SK-N-SH (cell line): ENCODE data around the gene MT1M. TPM values are rescaled to one million over a fixed set of nuclear protein-coding genes. Genes with fewer than 3 reads are reported as not detected.

Experiments used
- CTCF ChIA-PET: fragments of 300-600, 350-600 bp; formaldehyde crosslinking; extraction: SDS; loops from one replicate; lab custom pipeline; 2021; lab: Yijun Ruan, JAX
- POLR2A ChIA-PET: fragments of 350-600 bp; sonication (Branson Sonifier 250); formaldehyde crosslinking; extraction: SDS; loops from one replicate; lab custom pipeline; 2020; ENCODE audit warnings: antibody characterized with exemption, inconsistent platforms; lab: Yijun Ruan, JAX
- DNase-seq: peaks from one replicate; pipeline ENCODE4 v3.0.0; 2012
- H2AFZ ChIP-seq: fragments of 200-600 bp; sonication (generic); 2 replicates; pipeline ENCODE4 v1.8.1; 2016; ENCODE audit warnings: antibody characterized with exemption, mild to moderate bottlenecking, low read depth
- H3F3A ChIP-seq: fragments of 200-600 bp; sonication (generic); replicated peaks from 2 replicates; pipeline ENCODE3; 2016; ENCODE audit warnings: antibody characterized with exemption, mild to moderate bottlenecking; ENCODE audit not compliant: insufficient read depth
- H3K27ac ChIP-seq, 2 experiments: fragments of 200-500 bp in 1 of 2; fragments of 200-600 bp in 1 of 2; sonication (Bioruptor generic) in 1 of 2; sonication (generic), shearing (Covaris generic) in 1 of 2; 2 replicates each; pipeline versions ENCODE4 v1.5.1 to v1.6.1; 2014 to 2016; ENCODE audit warnings: low read depth in 2 of 2, inconsistent platforms in 1 of 2, low read length in 1 of 2, mild to moderate bottlenecking in 1 of 2, mixed read lengths in 1 of 2
- H3K27me3 ChIP-seq: fragments of 200-600 bp; sonication (generic), shearing (Covaris generic); 2 replicates; pipeline ENCODE4 v1.6.1; 2016; ENCODE audit warnings: mixed run types; ENCODE audit not compliant: insufficient read depth
- H3K36me3 ChIP-seq, 2 experiments: fragments of 200-500 bp in 1 of 2; fragments of 200-600 bp in 1 of 2; sonication (Bioruptor generic) in 1 of 2; sonication (generic) in 1 of 2; replicated peaks in 1 of 2; 2 replicates each; pipeline versions ENCODE3 to v1.5.1; 2014 to 2016; ENCODE audit warnings: low read length in 1 of 2, mild to moderate bottlenecking in 1 of 2; ENCODE audit not compliant: insufficient read depth in 2 of 2, control insufficient read depth in 1 of 2
- H3K4me1 ChIP-seq, 2 experiments: fragments of 200-500 bp in 1 of 2; fragments of 200-600 bp in 1 of 2; sonication (Bioruptor generic) in 1 of 2; sonication (generic), shearing (Covaris generic) in 1 of 2; 2 replicates each; pipeline versions ENCODE4 v1.5.1 to v1.6.1; 2014 to 2016; ENCODE audit warnings: low read depth in 1 of 2, low read length in 1 of 2, mixed run types in 1 of 2; ENCODE audit not compliant: insufficient read depth in 2 of 2, control insufficient read depth in 1 of 2
- H3K4me2 ChIP-seq: fragments of 200-600 bp; sonication (generic), shearing (Covaris generic); 2 replicates; pipeline ENCODE4 v1.6.1; 2017; ENCODE audit warnings: mixed run types
- H3K4me3 ChIP-seq, 2 experiments: fragments of 200-500 bp in 1 of 2; fragments of 200-600 bp in 1 of 2; sonication (Bioruptor generic) in 1 of 2; sonication (generic), shearing (Covaris generic) in 1 of 2; 2 replicates each; pipeline versions ENCODE4 v1.5.1 to v1.8.1; 2014 to 2016; ENCODE audit warnings: low read depth in 2 of 2, inconsistent platforms in 1 of 2, low read length in 1 of 2, mild to moderate bottlenecking in 1 of 2, mixed read lengths in 1 of 2, moderate library complexity in 1 of 2
- H3K79me2 ChIP-seq: fragments of 200-600 bp; sonication (generic); 2 replicates; pipeline ENCODE4 v1.8.1; 2017; ENCODE audit warnings: mild to moderate bottlenecking; ENCODE audit not compliant: insufficient read depth
- H3K9ac ChIP-seq: fragments of 200-600 bp; sonication (generic); 2 replicates; pipeline ENCODE4 v1.6.1; 2017; ENCODE audit warnings: mixed run types
- H3K9me2 ChIP-seq: fragments of 200-600 bp; sonication (generic); 2 replicates; pipeline ENCODE4 v1.6.1; 2017; ENCODE audit warnings: mixed run types
- H3K9me3 ChIP-seq: fragments of 200-600 bp; sonication (generic); 2 replicates; pipeline ENCODE4 v1.6.1; 2017; ENCODE audit warnings: mixed run types, mild to moderate bottlenecking, moderate library complexity
- H4K20me1 ChIP-seq: fragments of 200-600 bp; sonication (generic); 2 replicates; pipeline ENCODE4 v1.6.1; 2017; ENCODE audit warnings: mild to moderate bottlenecking, mixed run types; ENCODE audit not compliant: insufficient read depth
- CHD2 ChIP-seq: fragments of 150-350 bp; IDR thresholded peaks from 2 replicates; pipeline ENCODE4 v1.6.1; 2018; ENCODE audit warnings: low read length; ENCODE audit not compliant: partially characterized antibody
- CTCF ChIP-seq: fragments of 200-600 bp; sonication (generic); IDR thresholded peaks from 2 replicates; pipeline ENCODE4 v1.6.1; 2017; ENCODE audit warnings: antibody characterized with exemption, mild to moderate bottlenecking, moderate library complexity
- EP300 ChIP-seq, 2 experiments: IDR thresholded peaks; 2 replicates each; pipeline versions ENCODE4 v1.4.0 to v1.6.1; 2012; ENCODE audit warnings: borderline replicate concordance in 1 of 2, low read depth in 1 of 2, low read length in 1 of 2
- EZH2phosphoT487 ChIP-seq: fragments of 200-600 bp; sonication (generic); IDR thresholded peaks from 2 replicates; pipeline ENCODE4 v1.6.1; 2017; ENCODE audit warnings: low read depth, mixed run types, mild to moderate bottlenecking, antibody characterized with exemption, moderate library complexity, borderline replicate concordance
- FOSL2 ChIP-seq: IDR thresholded peaks from 2 replicates; pipeline ENCODE4 v1.4.0; 2012; ENCODE audit warnings: low read depth, mild to moderate bottlenecking, moderate library complexity, borderline replicate concordance
- FOXJ3 ChIP-seq: sonication (generic); formaldehyde crosslinking; IDR thresholded peaks from 2 replicates; pipeline ENCODE4 v1.5.1; 2020; ENCODE audit warnings: mild to moderate bottlenecking, missing genetic modification reagents
- FOXM1 ChIP-seq: IDR thresholded peaks from 2 replicates; pipeline ENCODE4 v1.4.0; 2012; ENCODE audit warnings: low read depth, mild to moderate bottlenecking
- GABPA ChIP-seq: IDR thresholded peaks from 2 replicates; pipeline ENCODE4 v1.4.0; 2012; ENCODE audit warnings: low read depth, mild to moderate bottlenecking
- JUND ChIP-seq: IDR thresholded peaks from 2 replicates; pipeline ENCODE4 v1.4.0; 2012
- MAX ChIP-seq: IDR thresholded peaks from 2 replicates; pipeline ENCODE4 v1.4.0; 2012; ENCODE audit warnings: low read depth
- MEF2A ChIP-seq: IDR thresholded peaks from 2 replicates; pipeline ENCODE4 v1.4.0; 2012; ENCODE audit warnings: low read depth, borderline replicate concordance
- MXI1 ChIP-seq: IDR thresholded peaks from 2 replicates; pipeline ENCODE4 v1.6.1; 2012; ENCODE audit warnings: mild to moderate bottlenecking, low read depth, low read length, improper control_type of control experiment
- NFIC ChIP-seq: IDR thresholded peaks from 2 replicates; pipeline ENCODE4 v1.4.0; 2012; ENCODE audit warnings: borderline replicate concordance
- NRF1 ChIP-seq: IDR thresholded peaks from 2 replicates; pipeline ENCODE4 v1.6.1; 2012; ENCODE audit warnings: low read depth, mild to moderate bottlenecking, low read length
- PBX3 ChIP-seq: IDR thresholded peaks from 2 replicates; pipeline ENCODE4; 2012
- RAD21 ChIP-seq: IDR thresholded peaks from 2 replicates; pipeline ENCODE4 v1.6.1; 2012; ENCODE audit warnings: mild to moderate bottlenecking, low read length
- RCOR1 ChIP-seq: fragments of 150-350 bp; IDR thresholded peaks from 2 replicates; pipeline ENCODE4 v1.6.1; 2017; ENCODE audit warnings: antibody characterized with exemption, low read length
- REST ChIP-seq: IDR thresholded peaks from 2 replicates; pipeline ENCODE4 v1.6.1; 2012; ENCODE audit warnings: mild to moderate bottlenecking, low read depth, low read length, moderate library complexity
- RFX5 ChIP-seq: IDR thresholded peaks from 2 replicates; pipeline ENCODE4 v1.6.1; 2012; ENCODE audit warnings: mild to moderate bottlenecking, improper control_type of control experiment, low read length
- RXRA ChIP-seq: IDR thresholded peaks from 2 replicates; pipeline ENCODE4 v1.4.0; 2012; ENCODE audit warnings: low read depth, mild to moderate bottlenecking, borderline replicate concordance
- SIN3A ChIP-seq: IDR thresholded peaks from 2 replicates; pipeline ENCODE4 v1.6.1; 2012; ENCODE audit warnings: low read depth, mild to moderate bottlenecking, low read length, moderate library complexity, borderline replicate concordance
- SMC3 ChIP-seq: IDR thresholded peaks from 2 replicates; pipeline ENCODE4 v1.6.1; 2012; ENCODE audit warnings: low read depth, low read length, improper control_type of control experiment
- TAF1 ChIP-seq: IDR thresholded peaks from 2 replicates; pipeline ENCODE4 v1.6.1; 2012; ENCODE audit warnings: low read depth, mild to moderate bottlenecking, low read length, moderate library complexity, borderline replicate concordance
- TCF12 ChIP-seq: IDR thresholded peaks from 2 replicates; pipeline ENCODE4 v1.4.0; 2012
- TEAD4 ChIP-seq: IDR thresholded peaks from 2 replicates; pipeline ENCODE4 v1.4.0; 2012; ENCODE audit warnings: mild to moderate bottlenecking, borderline replicate concordance; ENCODE audit not compliant: insufficient read depth
- USF1 ChIP-seq: IDR thresholded peaks from 2 replicates; pipeline ENCODE4 v1.4.0; 2012; ENCODE audit warnings: low read depth, borderline replicate concordance
- USF2 ChIP-seq: fragments of 150-350 bp; IDR thresholded peaks from 2 replicates; pipeline ENCODE4 v1.6.1; 2017; ENCODE audit warnings: antibody characterized with exemption, low read length, low read depth, borderline replicate concordance
- polyA plus RNA-seq, 3 experiments: library from polyadenylated mRNA; depleted of rRNA; stranded (reverse); fragments of >200 nt; gene quantifications; 2 replicates each; pipeline ENCODE4 v1.2.3, GENCODE V29; 2012

Gene MT1M
- polyA plus RNA-seq, 1 of the 3 experiments (the other 2 are of a cell fraction): 1.3 TPM

- Histone ChIP-seq H3K9me2 (no peaks in the 10 kb centered on the region), H3K4me1 (peaks cover 17 to 39% of the 10 kb centered on the region in 2 experiments; a peak in 3 of 4 replicates), H3K27ac (peak overlapping the region in 1 of 2 experiments; percentile 71; a peak in 2 of 4 replicates), H3K79me2 (peaks cover 18% of the 10 kb centered on the region; the same call in 1 of the 2 replicates), H3K9me3 (no peaks in the 10 kb centered on the region), H3K27me3 (no peaks in the 10 kb centered on the region), H4K20me1 (no peaks in the 10 kb centered on the region), H3F3A (peaks cover 35% of the 10 kb centered on the region), H3K36me3 (no peaks in the 10 kb centered on the region), H2AFZ (no peak overlapping the region), H3K4me3 (no peak overlapping the region), H3K9ac (no peak overlapping the region), H3K4me2 (peak overlapping the region; percentile 63)
- no peak for DNase-seq
- ChIA-PET POLR2A (no interaction called here), CTCF (interaction anchor here (0.6 to 1.0 kb wide), 2 partner anchors 12 to 13 kb away, joined by 3 read pairs; no protein-coding TSS in a partner anchor)
- TF ChIP-seq RCOR1: no peak
- no peak for TF ChIP-seq GABPA
- TF ChIP-seq TCF12: peak; percentile 28
- no peak for TF ChIP-seq RAD21
- TF ChIP-seq SIN3A: no peak
- TF ChIP-seq FOSL2: peak; percentile 72
- no peak for TF ChIP-seq CHD2
- no peak for TF ChIP-seq TAF1
- TF ChIP-seq MEF2A: no peak
- TF ChIP-seq CTCF: no peak
- no peak for TF ChIP-seq MXI1
- no peak for TF ChIP-seq SMC3
- TF ChIP-seq FOXM1: no peak
- 0 out of 2 replicates have a peak, but pooled peaks have one; percentile 13 for TF ChIP-seq MAX
- no peak for TF ChIP-seq TEAD4
- no peak; the same call in 1 of the 2 replicates for TF ChIP-seq NFIC
- TF ChIP-seq NRF1: no peak
- no peak for TF ChIP-seq EZH2phosphoT487
- TF ChIP-seq FOXJ3 (CRISPR knock-in tag): no peak
- peak; percentile 26; the same call in 1 of the 2 replicates for TF ChIP-seq PBX3
- TF ChIP-seq JUND: peak; percentile 56
- peak in 1 of 2 experiments; percentile 38; a peak in 1 of 4 replicates for TF ChIP-seq EP300 (IDR thresholded peaks at IDR 0.05; ENCODE audit: borderline replicate concordance in 1 of 2, low read depth in 1 of 2, low read length in 1 of 2)
- no peak for TF ChIP-seq USF1
- TF ChIP-seq REST: no peak
- TF ChIP-seq RFX5: no peak
- TF ChIP-seq USF2: no peak
- TF ChIP-seq RXRA: no peak
These were observed 17.9 kb upstream of the MT1M start for GRCh38 chr16:56614549-56614991.
